ENCODE results near the gene IQGAP2. TPM values are rescaled to one million over a fixed set of nuclear protein-coding genes. Genes with fewer than 3 reads are reported as not detected.

The IQGAP2 gene
- total RNA-seq, 6 donors from 2014 or later: 24.3 to 57.6 (median 28.9) TPM

- 97 to 98% methylated on average over 4 of the region's 4 CpGs for WGBS, 2 donors
- Histone ChIP-seq H3K27ac (no peak overlapping the region), H3K4me1 (no peaks in the 10 kb centered on the region), H3K36me3 (no peaks in the 10 kb centered on the region), H3K4me3 (no peak overlapping the region), H3K9me3 (no peaks in the 10 kb centered on the region), H3K27me3 (no peaks in the 10 kb centered on the region)
- ATAC-seq (ENCODE audit: low FRiP score in 2 of 2) (no peak), DNase-seq (no peak)
- TF ChIP-seq, protein P1, sequence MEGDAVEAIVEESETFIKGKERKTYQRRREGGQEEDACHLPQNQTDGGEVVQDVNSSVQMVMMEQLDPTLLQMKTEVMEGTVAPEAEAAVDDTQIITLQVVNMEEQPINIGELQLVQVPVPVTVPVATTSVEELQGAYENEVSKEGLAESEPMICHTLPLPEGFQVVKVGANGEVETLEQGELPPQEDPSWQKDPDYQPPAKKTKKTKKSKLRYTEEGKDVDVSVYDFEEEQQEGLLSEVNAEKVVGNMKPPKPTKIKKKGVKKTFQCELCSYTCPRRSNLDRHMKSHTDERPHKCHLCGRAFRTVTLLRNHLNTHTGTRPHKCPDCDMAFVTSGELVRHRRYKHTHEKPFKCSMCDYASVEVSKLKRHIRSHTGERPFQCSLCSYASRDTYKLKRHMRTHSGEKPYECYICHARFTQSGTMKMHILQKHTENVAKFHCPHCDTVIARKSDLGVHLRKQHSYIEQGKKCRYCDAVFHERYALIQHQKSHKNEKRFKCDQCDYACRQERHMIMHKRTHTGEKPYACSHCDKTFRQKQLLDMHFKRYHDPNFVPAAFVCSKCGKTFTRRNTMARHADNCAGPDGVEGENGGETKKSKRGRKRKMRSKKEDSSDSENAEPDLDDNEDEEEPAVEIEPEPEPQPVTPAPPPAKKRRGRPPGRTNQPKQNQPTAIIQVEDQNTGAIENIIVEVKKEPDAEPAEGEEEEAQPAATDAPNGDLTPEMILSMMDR (IDR thresholded peaks at IDR 0.05): no peak
- TF ChIP-seq POLR2A (IDR thresholded peaks at IDR 0.05) (no peak), POLR2AphosphoS5 (IDR thresholded peaks at IDR 0.05) (no peak), EP300 (IDR thresholded peaks at IDR 0.05) (no peak)
Observed at GRCh38 chr5:76757049-76757448, 354.0 kb downstream of the IQGAP2 start.

Small RNA genes lying within 50 kb of the gene (small RNA-seq; reads per million reads assigned to genes)
- 0 to 0.11 (median 0) reads per million in 4 donors for gene RF02154
- 0 reads per million in 4 donors for gene RF02155

Other genes starting within 250 kb of the IQGAP2 start
- gene F2RL2, start 220.1 kb downstream of the IQGAP2 start, total RNA-seq: under 1 TPM in 3 of 6 donors, not detected in 3; 0.34 to 0.46 (median 0.43) TPM